ENCODE data around the gene TSEN54. TPM values are rescaled to one million over a fixed set of nuclear protein-coding genes. Genes with fewer than 3 reads are reported as not detected.

TSEN54 gene
- total RNA-seq, 1 experiment from 2014 or later = 44.5 TPM

DNA sequence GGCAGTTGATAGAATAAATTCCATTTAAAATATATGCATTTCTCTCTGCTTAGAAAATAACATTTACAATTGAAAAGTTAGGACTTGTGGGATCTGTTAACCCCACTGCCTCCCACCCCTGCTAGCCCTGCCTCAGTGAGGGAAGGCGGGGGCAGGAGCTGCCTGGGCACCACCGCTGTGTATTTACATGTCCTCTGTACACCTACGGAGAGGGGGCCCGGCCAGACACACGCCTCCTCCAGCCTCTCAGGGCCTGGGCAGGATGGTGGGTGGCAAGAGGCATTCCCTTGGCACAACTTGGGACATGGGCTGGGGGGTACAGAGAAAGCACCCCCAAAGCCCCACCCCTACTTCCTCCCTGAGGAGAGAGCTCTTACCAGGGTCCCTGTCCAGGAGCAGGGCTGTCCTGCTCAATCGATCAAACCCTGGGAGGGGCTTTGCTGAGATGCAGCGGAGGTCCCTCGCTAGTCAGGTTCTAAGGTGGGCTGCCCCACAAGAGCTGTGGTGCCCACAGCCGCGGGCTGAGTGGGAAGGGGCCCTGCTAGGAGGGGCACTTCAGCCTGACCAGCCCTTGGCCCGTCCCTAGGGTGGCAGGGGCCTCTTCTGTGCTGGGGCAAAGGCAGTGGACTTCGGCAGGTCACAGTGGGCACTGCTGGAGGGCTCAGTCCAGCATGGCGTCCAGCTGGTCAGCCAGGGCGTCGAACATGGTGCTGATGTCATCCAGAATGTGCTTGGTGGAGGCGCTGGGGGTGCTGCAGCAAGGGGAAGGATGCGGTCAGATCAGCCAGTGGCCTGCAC lies 15.7 kb upstream of the TSEN54 start:
- Mint-ChIP-seq H3K4me1 (no peaks in the 10 kb centered on the region), H3K27ac (no peak overlapping the region; a peak in 2 of 7 replicates), H3K27me3 (ENCODE audit: low read depth) (no peaks in the 10 kb centered on the region; the same call in 1 of the 2 replicates), H3K9me3 (no peaks in the 10 kb centered on the region), H3K36me3 (ENCODE audit: insufficient read depth in 1 of 3, low read depth in 3 of 3) (peaks cover 0 to 44% (median 32%) of the 10 kb centered on the region in 3 experiments; a peak in 5 of 7 replicates), H3K4me3 (no peak overlapping the region)
- Histone ChIP-seq H3K23ac (ENCODE audit: insufficient read length, low read depth, low read length) (no peak overlapping the region), H2AK5ac (ENCODE audit: insufficient read length, low read length) (no peak overlapping the region), H3K23me2 (ENCODE audit: insufficient read length, low read depth, low read length, poor library complexity, severe bottlenecking) (no peaks in the 10 kb centered on the region), H3K14ac (ENCODE audit: insufficient read depth, low read length) (no peak overlapping the region), H2BK12ac (ENCODE audit: insufficient read length, low read depth, low read length) (no peak overlapping the region), H4K8ac (replicated peaks; ENCODE audit: insufficient read length, low read depth, low read length) (no peak overlapping the region), H3K9ac (ENCODE audit: extremely low read depth, insufficient read length, low read length) (no peak overlapping the region), H3K56ac (ENCODE audit: insufficient read length, low read depth, low read length) (no peak overlapping the region), H2BK5ac (ENCODE audit: insufficient read length, low read length) (no peak overlapping the region), H3K79me2 (ENCODE audit: insufficient read depth, low read length) (no peaks in the 10 kb centered on the region), H2AFZ (ENCODE audit: low read length) (no peak overlapping the region), H3K9me3 (ENCODE audit: control insufficient read depth, low read depth, low read length) (no peaks in the 10 kb centered on the region), H2BK20ac (ENCODE audit: low read depth, low read length, poor library complexity, severe bottlenecking) (no peak overlapping the region), H3K4ac (ENCODE audit: low read depth, low read length) (no peak overlapping the region), H3K27me3 (ENCODE audit: insufficient read depth, low read length) (no peaks in the 10 kb centered on the region), H3K27ac (ENCODE audit: insufficient read length, low read depth, low read length) (no peak overlapping the region), H3K4me1 (ENCODE audit: insufficient read depth, low read length) (no peaks in the 10 kb centered on the region), H3K4me2 (ENCODE audit: insufficient read depth, insufficient read length, low read length) (no peak overlapping the region), H3K18ac (ENCODE audit: insufficient read length, low read depth, low read length) (no peak overlapping the region), H2BK120ac (ENCODE audit: low read depth, low read length, poor library complexity, severe bottlenecking) (no peak overlapping the region), H4K91ac (ENCODE audit: insufficient read length, low read depth, low read length) (no peak overlapping the region), H2BK15ac (ENCODE audit: low read depth, low read length) (no peak overlapping the region), H4K20me1 (ENCODE audit: control insufficient read depth, insufficient read depth, insufficient read length) (no peaks in the 10 kb centered on the region), H3K79me1 (ENCODE audit: insufficient read depth, low read depth, low read length, poor library complexity, severe bottlenecking) (no peaks in the 10 kb centered on the region), H4K5ac (ENCODE audit: insufficient read length, low read depth, low read length) (no peak overlapping the region), H3T11ph (ENCODE audit: low read length) (no peak overlapping the region)
- no CpG with 5 or more reads among the region's 17 CpGs for WGBS (ENCODE audit: extremely low coverage, insufficient read length, low lambda C conversion rate)
- TF ChIP-seq, protein P1, sequence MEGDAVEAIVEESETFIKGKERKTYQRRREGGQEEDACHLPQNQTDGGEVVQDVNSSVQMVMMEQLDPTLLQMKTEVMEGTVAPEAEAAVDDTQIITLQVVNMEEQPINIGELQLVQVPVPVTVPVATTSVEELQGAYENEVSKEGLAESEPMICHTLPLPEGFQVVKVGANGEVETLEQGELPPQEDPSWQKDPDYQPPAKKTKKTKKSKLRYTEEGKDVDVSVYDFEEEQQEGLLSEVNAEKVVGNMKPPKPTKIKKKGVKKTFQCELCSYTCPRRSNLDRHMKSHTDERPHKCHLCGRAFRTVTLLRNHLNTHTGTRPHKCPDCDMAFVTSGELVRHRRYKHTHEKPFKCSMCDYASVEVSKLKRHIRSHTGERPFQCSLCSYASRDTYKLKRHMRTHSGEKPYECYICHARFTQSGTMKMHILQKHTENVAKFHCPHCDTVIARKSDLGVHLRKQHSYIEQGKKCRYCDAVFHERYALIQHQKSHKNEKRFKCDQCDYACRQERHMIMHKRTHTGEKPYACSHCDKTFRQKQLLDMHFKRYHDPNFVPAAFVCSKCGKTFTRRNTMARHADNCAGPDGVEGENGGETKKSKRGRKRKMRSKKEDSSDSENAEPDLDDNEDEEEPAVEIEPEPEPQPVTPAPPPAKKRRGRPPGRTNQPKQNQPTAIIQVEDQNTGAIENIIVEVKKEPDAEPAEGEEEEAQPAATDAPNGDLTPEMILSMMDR (conservative IDR thresholded peaks at IDR 0.05) = no peak
- DNase-seq = no peak

All from H9 (cell line).